HepG2 (cell line): ENCODE results near the gene RIPOR3. TPM values are rescaled to one million over a fixed set of nuclear protein-coding genes. Genes with fewer than 3 reads are reported as not detected.

Source experiments
- ADNP ChIP-seq: sonication (generic); formaldehyde crosslinking; IDR thresholded peaks from 2 replicates; pipeline ENCODE4 v1.4.0; 2020; ENCODE audit warnings: missing genetic modification reagents
- ARID3A ChIP-seq: IDR thresholded peaks from 2 replicates; pipeline ENCODE4 v1.6.1; 2012; ENCODE audit warnings: low read depth, low read length, improper control_type of control experiment
- CBX5 ChIP-seq: sonication (generic); formaldehyde crosslinking; IDR thresholded peaks from 2 replicates; pipeline ENCODE4 v1.4.0; 2020; ENCODE audit warnings: missing genetic modification reagents, borderline replicate concordance
- CERS6 ChIP-seq: sonication (generic); formaldehyde crosslinking; IDR thresholded peaks from 2 replicates; pipeline ENCODE4 v1.5.0; 2020; ENCODE audit warnings: missing genetic modification reagents
- GFI1 ChIP-seq: sonication (generic); formaldehyde crosslinking; IDR thresholded peaks from 2 replicates; pipeline ENCODE4 v1.5.0; 2020; ENCODE audit warnings: missing genetic modification reagents, mild to moderate bottlenecking, borderline replicate concordance
- HMGXB3 ChIP-seq: sonication (generic); formaldehyde crosslinking; IDR thresholded peaks from 2 replicates; pipeline ENCODE4 v1.4.0; 2020; ENCODE audit warnings: missing genetic modification reagents, borderline replicate concordance
- HNF4A ChIP-seq: sonication (generic); formaldehyde crosslinking; IDR thresholded peaks from 2 replicates; pipeline ENCODE4 v1.4.0; 2020; ENCODE audit warnings: missing genetic modification reagents
- POLR2G ChIP-seq: fragments of 200-400 bp; formaldehyde crosslinking; IDR thresholded peaks from 2 replicates; pipeline ENCODE4 v1.6.1; 2018; ENCODE audit warnings: mild to moderate bottlenecking, low read depth, low read length, moderate library complexity
- RAD21 ChIP-seq: fragments of 450-650 bp; formaldehyde crosslinking; IDR thresholded peaks from 2 replicates; pipeline ENCODE4 v1.5.0; 2020; ENCODE audit warnings: mild to moderate bottlenecking
- RARG ChIP-seq: sonication (generic); formaldehyde crosslinking; IDR thresholded peaks from 2 replicates; pipeline ENCODE4 v1.4.0; 2020; ENCODE audit warnings: low read depth, mild to moderate bottlenecking, missing genetic modification reagents
- RFX5 ChIP-seq: IDR thresholded peaks from 2 replicates; pipeline ENCODE4 v1.6.1; 2011; ENCODE audit warnings: low read depth, low read length, improper control_type of control experiment
- TCF12 ChIP-seq, 2 experiments: fragments of 450-650 bp in 1 of 2; sonication (generic) in 1 of 2; formaldehyde crosslinking in 1 of 2; IDR thresholded peaks; 2 replicates each; pipeline versions ENCODE4 v1.6.1 to v1.8.0; 2017 to 2022; ENCODE audit warnings: antibody characterized with exemption in 1 of 2, mild to moderate bottlenecking in 1 of 2, missing genetic modification reagents in 1 of 2, moderate library complexity in 1 of 2
- TRIM22 ChIP-seq: fragments of 450-650 bp; IDR thresholded peaks from 2 replicates; pipeline ENCODE4 v1.6.1; 2017
- ZNF138 ChIP-seq: sonication (generic); formaldehyde crosslinking; IDR thresholded peaks from 2 replicates; pipeline ENCODE4 v1.5.0; 2020; ENCODE audit warnings: mild to moderate bottlenecking, low read depth, missing genetic modification reagents
- ZNF207 ChIP-seq: fragments of 450-650 bp; IDR thresholded peaks from 2 replicates; pipeline ENCODE4 v1.6.1; 2016; ENCODE audit warnings: antibody characterized with exemption, borderline replicate concordance
- ZNF253 ChIP-seq: sonication (generic); formaldehyde crosslinking; IDR thresholded peaks from 2 replicates; pipeline ENCODE4 v1.8.0; 2022; ENCODE audit warnings: mild to moderate bottlenecking, missing genetic modification reagents, borderline replicate concordance
- ZNF468 ChIP-seq: sonication (generic); formaldehyde crosslinking; IDR thresholded peaks from 2 replicates; pipeline ENCODE4 v1.8.0; 2022; ENCODE audit warnings: mild to moderate bottlenecking, moderate library complexity, missing genetic modification reagents
- ZNF501 ChIP-seq: sonication (generic); formaldehyde crosslinking; IDR thresholded peaks from 2 replicates; pipeline ENCODE4 v1.5.1; 2020; ENCODE audit warnings: mild to moderate bottlenecking, moderate library complexity, missing genetic modification reagents
- ZNF510 ChIP-seq: sonication (generic); formaldehyde crosslinking; IDR thresholded peaks from 2 replicates; pipeline ENCODE4 v1.4.0; 2020; ENCODE audit warnings: low read depth, mild to moderate bottlenecking, missing genetic modification reagents
- ZNF564 ChIP-seq: sonication (generic); formaldehyde crosslinking; IDR thresholded peaks from 2 replicates; pipeline ENCODE4 v1.8.1; 2023; ENCODE audit warnings: mild to moderate bottlenecking, missing genetic modification reagents
- ZNF569 ChIP-seq: sonication (generic); formaldehyde crosslinking; IDR thresholded peaks from 2 replicates; pipeline ENCODE4 v1.5.0; 2020; ENCODE audit warnings: mild to moderate bottlenecking, missing genetic modification reagents, moderate library complexity, borderline replicate concordance
- ZNF883 ChIP-seq: sonication (generic); formaldehyde crosslinking; IDR thresholded peaks from 2 replicates; pipeline ENCODE4 v1.5.1; 2020; ENCODE audit warnings: mild to moderate bottlenecking, missing genetic modification reagents; ENCODE audit errors: not compliant biosample characterization
- polyA plus RNA-seq, 8 experiments: library from polyadenylated mRNA; depleted of rRNA in 3 of 8; stranded (reverse) in 7 of 8; unstranded in 1 of 8; fragments of >200 nt; fragmentation: Illumina TruSeq in 4 of 8; extraction: Trizol in 4 of 8; gene quantifications; 2 replicates each; pipeline versions ENCODE4 v1.2.1 to v1.2.3, GENCODE V29; 2011 to 2016; ENCODE audit warnings: low read depth in 4 of 8, missing spikeins in 1 of 8, mixed read lengths in 1 of 8; ENCODE audit not compliant: insufficient read depth in 1 of 8
- total RNA-seq, 5 experiments: library from RNA; depleted of rRNA; stranded (reverse); fragments of >200 nt; fragmentation: Illumina TruSeq; extraction: Trizol; gene quantifications; 2 replicates each; pipeline ENCODE4 v1.2.3, GENCODE V29; 2016; ENCODE audit warnings: low read depth in 1 of 5

Gene RIPOR3
- total and polyA plus RNA-seq, 2 of the 13 experiments (the other 11 are each of a cell fraction or from before 2014, with no cell fraction given): 0.18 TPM; not detected in 1

- TF ChIP-seq ARID3A (no peak), ZNF138 (no peak), ZNF569 (CRISPR knock-in tag) (no peak), ADNP (CRISPR knock-in tag) (no peak), ZNF468 (CRISPR knock-in tag) (no peak), HMGXB3 (CRISPR knock-in tag) (no peak), GFI1 (CRISPR knock-in tag) (no peak), TRIM22 (no peak), TCF12 (IDR thresholded peaks at IDR 0.05) (no peak), TCF12 (CRISPR knock-in tag; IDR thresholded peaks at IDR 0.05) (no peak), CBX5 (CRISPR knock-in tag) (no peak), ZNF253 (CRISPR knock-in tag) (no peak), POLR2G (no peak), RAD21 (CRISPR knock-in tag) (no peak), CERS6 (CRISPR knock-in tag) (no peak), RFX5 (no peak), HNF4A (CRISPR knock-in tag) (peak; percentile 41; the same call in 1 of the 2 replicates), ZNF510 (no peak), RARG (CRISPR knock-in tag) (no peak), ZNF883 (no peak), ZNF207 (no peak), ZNF501 (CRISPR knock-in tag) (no peak), ZNF564 (no peak)
These were observed 128.0 kb downstream of the RIPOR3 start (continued) for GRCh38 chr20:50563133-50563944.
